ENCODE data around the gene SPATA46.

Gene SPATA46

GRCh38 chr1:162391790-162392563 is 15.3 kb upstream of the SPATA46 start:
- no peak for DNase-seq (ENCODE audit: low read depth in 2 of 2, low spot score in 1 of 2)

GRCh38 chr1:162390396-162391185 is 13.9 kb upstream of the SPATA46 start:
- no peak for DNase-seq (ENCODE audit: low read depth in 2 of 2, low spot score in 1 of 2)

- no peak for DNase-seq (ENCODE audit: low read depth in 2 of 2, low spot score in 1 of 2)
These were observed 13.3 kb upstream of the SPATA46 start for GRCh38 chr1:162389971-162390370.

- DNase-seq (ENCODE audit: low read depth in 2 of 2, low spot score in 1 of 2) = no peak
These were observed 12.6 kb upstream of the SPATA46 start for GRCh38 chr1:162389021-162389818.

- no peak for DNase-seq (ENCODE audit: low read depth in 2 of 2, low spot score in 1 of 2)
These were observed 12.0 kb upstream of the SPATA46 start for GRCh38 chr1:162388615-162389014.

- no peak for DNase-seq (ENCODE audit: low read depth in 2 of 2, low spot score in 1 of 2)
These were observed 11.5 kb upstream of the SPATA46 start for GRCh38 chr1:162388083-162388594.

- DNase-seq (ENCODE audit: low read depth in 2 of 2, low spot score in 1 of 2) = no peak
These were observed 10.8 kb upstream of the SPATA46 start for GRCh38 chr1:162387226-162388082.

GRCh38 chr1:162386292-162387225 is 9.9 kb upstream of the SPATA46 start:
- DNase-seq (ENCODE audit: low read depth in 2 of 2, low spot score in 1 of 2) = no peak

- DNase-seq (ENCODE audit: low read depth in 2 of 2, low spot score in 1 of 2) = no peak
These were observed 9.0 kb upstream of the SPATA46 start for GRCh38 chr1:162385702-162386101.

- DNase-seq (ENCODE audit: low read depth in 2 of 2, low spot score in 1 of 2) = no peak
These were observed 8.6 kb upstream of the SPATA46 start for GRCh38 chr1:162385280-162385623.

- DNase-seq (ENCODE audit: low read depth in 2 of 2, low spot score in 1 of 2) = no peak
These were observed 8.1 kb upstream of the SPATA46 start for GRCh38 chr1:162384601-162385279.

GRCh38 chr1:162384116-162384515 is 7.5 kb upstream of the SPATA46 start:
- DNase-seq (ENCODE audit: low read depth in 2 of 2, low spot score in 1 of 2) = no peak

- DNase-seq (ENCODE audit: low read depth in 2 of 2, low spot score in 1 of 2) = no peak
These were observed 6.9 kb upstream of the SPATA46 start for GRCh38 chr1:162383516-162383915.

- no peak for DNase-seq (ENCODE audit: low read depth in 2 of 2, low spot score in 1 of 2)
These were observed 6.4 kb upstream of the SPATA46 start for GRCh38 chr1:162383091-162383490.

GRCh38 chr1:162381941-162382750 is 5.5 kb upstream of the SPATA46 start:
- no peak for DNase-seq (ENCODE audit: low read depth in 2 of 2, low spot score in 1 of 2)

GRCh38 chr1:162381383-162381782 is 4.7 kb upstream of the SPATA46 start, which contains the start of gene C1orf226:
Gene C1orf226 (plus strand): TSS chr1:162381728. CDS start chr1:162381902, 174 bp downstream.
- DNase-seq (ENCODE audit: low read depth in 2 of 2, low spot score in 1 of 2) = no peak

GRCh38 chr1:162380061-162380846 is 3.6 kb upstream of the SPATA46 start:
- no peak for DNase-seq (ENCODE audit: low read depth in 2 of 2, low spot score in 1 of 2)

Measured in stimulated activated CD8-positive, alpha-beta memory T cell treated with anti-CD3 and anti-CD28 coated beads, Interleukin-4, amount 100 ng/mL, for 4 hours (primary cell).